ENCODE results near the gene PRCP.
A peak's percentile ranks its signal among the peaks of the same experiment; 100 is the strongest.
"Not testable (repeated sequence)": the region's sequence is repeated elsewhere in the genome, so short reads cannot be mapped to it uniquely, and the experiment has no call there.

Gene PRCP

DNA sequence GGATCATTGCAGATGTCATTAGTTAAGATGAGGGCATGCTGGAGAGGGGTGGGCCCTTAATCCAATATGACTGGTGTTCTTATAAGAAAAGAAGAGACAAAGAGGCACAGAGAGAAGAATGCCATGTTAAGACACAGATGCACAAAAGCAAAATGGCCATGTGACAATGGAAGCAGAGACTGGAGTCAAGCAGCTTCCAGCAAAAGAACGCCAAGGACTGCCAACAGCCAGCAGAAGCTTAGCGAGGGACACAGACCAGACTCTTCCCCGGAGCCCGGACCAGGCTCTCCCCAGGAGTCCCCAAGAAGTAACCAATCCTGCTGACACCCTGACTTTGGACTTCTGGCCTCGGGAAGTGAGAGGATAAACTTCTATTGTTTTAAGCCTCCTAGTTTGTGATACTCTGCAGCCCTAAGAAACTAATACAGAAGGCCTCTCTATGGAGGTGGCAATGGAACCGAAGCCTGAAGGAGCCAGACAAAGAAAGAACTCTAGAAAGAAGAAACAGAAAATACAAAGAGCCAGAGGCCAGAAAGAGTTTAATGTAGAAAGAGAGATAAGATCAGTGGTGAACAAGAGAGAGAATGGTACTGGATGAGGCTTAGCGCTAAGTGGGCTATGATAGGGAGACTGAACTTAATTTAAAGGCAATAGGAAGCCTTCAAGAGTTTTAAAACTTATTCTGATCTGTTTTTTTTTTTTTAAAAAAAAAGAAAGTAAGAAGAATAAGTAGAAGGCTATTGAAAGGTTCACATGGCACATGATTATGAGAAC is 27.7 kb downstream of the PRCP start:
- DNase-seq (ENCODE audit: low spot score), result no peak

DNA sequence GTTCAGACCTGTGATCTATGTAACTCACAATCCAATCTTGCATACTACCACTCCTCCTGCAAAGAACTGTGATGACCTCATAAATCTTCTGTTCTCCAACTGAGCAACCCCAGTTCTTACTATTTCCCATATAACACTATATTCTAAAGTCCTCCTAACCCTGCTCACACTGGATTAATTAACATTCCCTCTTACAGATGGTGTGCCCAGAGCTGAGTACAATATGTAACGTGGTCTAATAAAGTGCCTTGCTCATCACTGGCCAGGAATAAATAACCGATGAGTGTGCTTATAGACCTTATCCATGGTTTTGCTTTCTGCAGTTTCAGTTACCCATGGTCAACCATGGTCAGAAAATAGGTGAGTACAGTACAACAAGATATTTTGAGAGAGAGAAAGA is 28.6 kb downstream of the PRCP start:
- no peak for DNase-seq (ENCODE audit: low spot score)

DNA sequence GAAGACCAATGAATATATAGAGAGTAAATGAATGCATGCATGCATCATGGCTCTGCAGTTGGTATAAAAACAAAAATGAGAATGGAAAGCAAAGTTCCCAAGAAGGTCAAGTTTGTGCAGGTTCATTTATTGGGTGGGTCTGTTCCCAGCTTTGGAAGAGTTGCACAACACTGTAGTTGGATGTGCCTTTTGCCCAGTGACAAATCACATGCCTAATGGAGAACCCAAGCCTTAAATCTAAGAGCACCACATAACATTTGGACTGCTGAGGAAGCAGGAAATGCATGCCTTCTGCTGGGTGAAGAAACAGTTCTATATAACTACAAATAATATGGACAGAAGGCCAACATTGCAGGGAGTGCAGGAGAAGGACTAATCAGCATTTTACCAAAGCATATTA is 30.6 kb downstream of the PRCP start:
- no peak for DNase-seq (ENCODE audit: low spot score)

DNA sequence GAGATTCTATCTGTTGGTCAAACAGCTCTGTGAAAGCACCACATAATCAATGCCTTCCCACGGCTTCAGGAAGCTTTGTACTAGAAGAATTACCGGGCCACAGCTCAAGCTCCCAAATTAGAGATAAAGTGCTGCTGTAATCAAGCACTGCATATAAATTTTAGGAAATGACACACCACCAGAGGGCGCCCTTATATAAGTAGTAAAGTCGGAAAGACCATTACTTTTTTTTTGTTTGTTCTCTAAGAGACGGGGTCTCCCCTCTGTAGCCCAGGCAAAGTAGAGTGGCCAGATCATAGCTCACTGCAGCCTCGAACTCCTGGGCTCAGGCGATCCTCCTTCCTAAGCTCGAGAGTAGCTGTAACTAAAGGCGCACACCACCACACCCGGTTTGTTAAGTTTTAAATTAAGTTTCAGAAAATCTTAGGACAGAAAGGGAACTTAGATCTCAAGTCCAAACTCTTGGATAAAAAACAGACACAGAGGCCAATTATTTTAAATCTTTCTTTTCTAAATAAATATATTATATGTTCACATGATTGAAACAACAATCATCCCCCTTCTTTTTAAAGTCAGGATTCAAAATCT is 32.6 kb downstream of the PRCP start:
- peak; percentile 82 for DNase-seq (ENCODE audit: low spot score)

GRCh38 chr11:82865841-82866240 is 34.4 kb downstream of the PRCP start:
- DNase-seq (ENCODE audit: low spot score), result no peak

- peak; percentile 75 for DNase-seq (ENCODE audit: low spot score)
Observed at GRCh38 chr11:82864268-82864667, 36.0 kb downstream of the PRCP start.

GRCh38 chr11:82863209-82863608 is 37.0 kb downstream of the PRCP start:
- DNase-seq (ENCODE audit: low spot score), result no peak

- DNase-seq (ENCODE audit: low spot score), result no peak
Observed at GRCh38 chr11:82862379-82862778, 37.9 kb downstream of the PRCP start.

- no peak for DNase-seq (ENCODE audit: low spot score)
Observed at GRCh38 chr11:82859750-82860149, 40.5 kb downstream of the PRCP start.

DNA sequence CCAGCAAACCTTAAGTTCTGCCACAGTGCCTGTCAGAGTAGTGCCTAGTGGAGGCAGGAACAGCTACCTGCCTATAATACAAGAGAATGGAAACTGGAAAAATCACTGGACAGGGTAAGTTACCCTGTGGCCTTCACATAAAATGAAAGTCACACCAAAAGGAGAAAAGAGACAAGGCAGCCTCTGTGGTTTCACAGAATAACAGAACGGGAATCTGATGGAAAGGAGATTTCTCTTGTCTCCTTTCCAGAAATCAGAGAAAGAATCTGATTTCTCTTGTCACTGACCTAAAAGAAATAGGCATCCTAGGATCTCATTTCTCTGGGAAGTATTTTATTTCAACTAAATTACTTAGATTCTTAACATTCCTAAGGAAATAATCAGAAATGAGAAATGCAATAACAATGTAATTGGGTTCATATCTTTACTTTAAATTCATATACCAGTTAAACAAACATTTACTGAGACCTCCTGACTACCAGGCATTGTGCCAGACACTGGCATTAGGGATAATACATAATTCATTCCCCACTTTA is 41.6 kb downstream of the PRCP start:
- DNase-seq (ENCODE audit: low spot score), result peak; percentile 78

DNA sequence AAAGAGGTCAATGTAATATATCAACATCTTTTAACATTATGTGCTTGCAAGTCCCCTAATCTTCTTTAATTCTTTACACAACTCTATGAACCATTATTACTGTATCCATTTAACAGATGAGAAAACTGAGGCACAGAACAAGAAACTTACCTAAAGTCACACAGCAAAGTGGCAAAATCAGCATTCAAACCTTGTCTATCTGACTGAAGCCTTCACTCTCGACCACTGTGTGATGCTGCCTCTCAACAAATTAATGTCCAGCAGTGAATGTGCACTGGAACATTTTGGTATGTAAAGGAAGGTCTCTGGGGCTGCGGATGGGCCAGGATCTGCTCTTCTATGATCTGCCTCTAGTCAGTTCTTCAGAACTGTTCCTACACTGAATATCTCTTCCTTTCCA is 42.1 kb downstream of the PRCP start:
- DNase-seq (ENCODE audit: low spot score), result no peak

GRCh38 chr11:82857145-82857544 is 43.1 kb downstream of the PRCP start:
- DNase-seq (ENCODE audit: low spot score), result no peak

- no peak for DNase-seq (ENCODE audit: low spot score)
Observed at GRCh38 chr11:82855616-82856015, 44.6 kb downstream of the PRCP start.

- not testable (repeated sequence) for DNase-seq (ENCODE audit: low spot score)
Observed at GRCh38 chr11:82854916-82855315, 45.3 kb downstream of the PRCP start.

DNA sequence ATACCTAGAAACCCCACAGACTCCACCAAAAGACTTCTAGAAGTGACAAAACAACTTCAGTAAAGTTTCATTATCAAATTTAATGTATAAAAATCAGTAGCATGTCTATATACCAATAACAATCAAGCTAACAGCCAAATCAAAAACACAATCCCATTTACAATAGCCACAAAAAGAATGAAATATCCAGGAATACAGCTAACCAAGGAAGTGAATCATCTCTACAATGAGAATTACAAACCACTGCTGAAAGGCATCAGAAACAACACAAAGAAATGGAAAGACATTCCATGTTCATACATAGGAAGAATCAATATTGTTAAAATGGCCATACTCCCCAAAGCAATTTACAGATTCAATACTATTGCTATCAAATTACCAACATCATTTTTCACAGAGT is 46.0 kb downstream of the PRCP start:
- peak; percentile 59 for DNase-seq (ENCODE audit: low spot score)

DNA sequence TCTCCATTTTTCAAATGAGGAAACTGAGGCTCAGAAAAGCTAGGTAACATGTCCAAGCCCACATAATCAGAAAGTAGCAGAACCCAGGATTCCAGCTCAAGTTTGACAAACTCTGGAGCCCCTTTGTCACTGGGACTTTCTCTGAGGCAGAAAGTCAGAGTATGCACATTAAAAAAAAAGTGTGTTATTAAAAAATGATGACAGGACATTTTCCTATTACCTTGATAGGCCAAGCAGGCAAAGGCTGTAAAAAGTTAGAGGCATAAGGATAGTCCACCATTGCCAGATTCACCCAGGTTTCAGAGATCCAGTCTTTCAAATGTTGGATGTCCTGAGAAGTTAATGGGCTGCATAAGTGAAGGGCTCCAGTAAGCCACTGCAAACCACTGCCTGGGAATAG is 51.4 kb downstream of the PRCP start:
- no peak for DNase-seq (ENCODE audit: low spot score)

DNA sequence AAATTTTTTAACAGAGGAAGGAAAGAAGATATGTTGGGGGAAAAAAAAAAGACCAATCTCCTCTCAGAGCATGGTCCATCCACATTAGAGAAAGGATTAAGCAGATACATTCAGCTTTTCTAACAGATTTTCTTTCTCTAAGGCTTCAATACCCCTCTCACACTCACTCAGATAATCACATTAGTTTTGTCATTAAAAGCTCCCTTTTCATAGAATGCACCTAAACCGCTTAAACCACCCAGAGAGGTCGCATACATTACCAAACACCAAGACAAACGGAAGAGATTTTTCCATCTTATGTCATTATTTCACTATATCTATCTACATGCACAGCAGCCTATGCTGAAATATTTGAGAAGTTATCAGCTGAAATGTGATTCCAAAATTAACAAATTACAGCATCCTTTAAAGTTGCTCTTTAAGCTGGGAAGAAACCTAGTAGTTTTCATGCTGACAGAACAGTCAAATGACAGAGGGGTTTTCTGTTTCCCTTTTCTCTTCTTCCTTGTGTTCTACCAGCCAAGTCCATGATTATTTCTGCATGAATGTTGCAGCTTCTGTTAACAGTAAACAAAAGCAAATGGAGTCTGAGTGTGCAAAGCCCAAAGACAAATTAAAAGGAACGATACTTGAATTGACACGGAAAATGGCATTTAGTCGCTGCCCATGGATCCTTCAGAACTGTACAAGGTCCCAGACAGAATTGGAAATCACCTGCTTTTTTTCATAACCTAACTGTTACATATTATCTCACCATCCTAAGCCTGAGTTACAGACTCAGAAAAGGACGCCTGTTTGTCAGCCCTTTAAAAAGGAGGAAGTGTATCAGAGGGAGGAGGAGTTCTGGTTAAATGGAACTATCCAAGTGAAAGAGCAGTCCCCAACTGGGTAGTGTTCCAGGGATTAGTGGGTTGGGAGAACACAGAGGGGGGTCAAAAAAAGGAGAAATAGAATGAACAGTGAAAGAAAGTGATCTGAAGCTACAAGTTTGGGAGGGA is 54.6 kb downstream of the PRCP start:
- DNase-seq (ENCODE audit: low spot score), result no peak

GRCh38 chr11:82843057-82843795 is 57.0 kb downstream of the PRCP start:
- no peak for DNase-seq (ENCODE audit: low spot score)

GRCh38 chr11:82842019-82842418 is 58.2 kb downstream of the PRCP start:
- DNase-seq (ENCODE audit: low spot score), result no peak

- no peak for DNase-seq (ENCODE audit: low spot score)
Observed at GRCh38 chr11:82837650-82838049, 62.6 kb downstream of the PRCP start.

DNA sequence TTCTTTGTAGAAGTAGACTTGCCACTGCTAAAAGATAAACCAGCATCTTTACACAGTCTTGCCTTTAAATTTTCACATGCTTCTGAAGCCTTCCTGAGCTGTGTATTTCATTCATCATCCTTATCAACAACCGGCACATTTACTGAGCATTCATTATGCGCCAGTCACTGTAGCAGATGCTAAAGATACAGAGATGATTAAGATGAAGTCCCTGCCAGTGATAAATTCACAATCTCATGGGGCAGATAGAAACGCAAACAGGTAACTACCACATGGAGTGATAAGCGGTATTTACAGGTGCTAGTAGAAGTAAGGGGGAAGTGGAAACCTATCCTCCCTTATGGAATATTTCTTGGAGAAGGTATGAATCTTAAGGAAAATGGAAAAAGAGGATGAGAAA is 67.2 kb downstream of the PRCP start:
- DNase-seq (ENCODE audit: low spot score), result no peak

DNA sequence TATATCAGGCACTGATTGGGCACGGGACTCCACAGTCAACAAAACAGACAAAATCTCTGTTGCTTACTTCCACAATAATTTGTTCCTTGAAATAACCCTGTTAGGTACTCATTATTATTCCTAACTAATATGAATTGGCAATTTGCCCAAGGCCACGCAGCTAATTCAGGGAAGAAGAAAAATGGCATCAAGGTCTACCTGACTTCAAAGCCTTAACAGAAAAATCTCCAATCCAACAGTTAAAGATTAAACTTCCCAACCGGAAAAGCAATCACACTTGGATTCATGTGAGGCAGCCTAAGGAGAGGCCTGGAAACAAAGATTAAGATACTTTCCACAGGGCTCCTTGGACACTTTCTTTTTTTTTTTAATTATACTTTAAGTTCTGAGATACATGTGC is 68.9 kb downstream of the PRCP start:
- DNase-seq (ENCODE audit: low spot score), result no peak
